Fibroblast of lung (primary cell): ENCODE results near the gene PICALM. TPM values are rescaled to one million over a fixed set of nuclear protein-coding genes. Genes with fewer than 3 reads are reported as not detected.

Experiments used
- DNase-seq, 2 donors: peaks; one replicate each; pipeline versions ENCODE4 v3.0.0 to v3.0.0-alpha.2; 2010; ENCODE audit warnings: low read depth in 2 of 2
- H2AFZ ChIP-seq: 2 replicates; pipeline ENCODE4 v1.5.1; 2012; ENCODE audit warnings: low read length, control low read depth, inconsistent platforms
- H3K27ac ChIP-seq: 2 replicates; pipeline ENCODE4 v1.5.1; 2011; ENCODE audit warnings: low read length, control low read depth; ENCODE audit not compliant: insufficient read depth
- H3K27me3 ChIP-seq: 2 replicates; pipeline ENCODE4 v1.5.1; 2011; ENCODE audit warnings: mild to moderate bottlenecking, low read length; ENCODE audit not compliant: control insufficient read depth, insufficient read depth
- H3K36me3 ChIP-seq: 2 replicates; pipeline ENCODE4 v1.5.1; 2011; ENCODE audit warnings: low read length; ENCODE audit not compliant: control insufficient read depth, insufficient read depth
- H3K4me1 ChIP-seq: 2 replicates; pipeline ENCODE4 v1.5.1; 2011; ENCODE audit warnings: low read length; ENCODE audit not compliant: control insufficient read depth, insufficient read depth; ENCODE audit errors: extremely low read depth
- H3K4me2 ChIP-seq: 2 replicates; pipeline ENCODE4 v1.5.1; 2011; ENCODE audit warnings: low read length, control low read depth; ENCODE audit not compliant: insufficient read depth; ENCODE audit errors: extremely low read depth
- H3K4me3 ChIP-seq, 4 experiments: fragments of 200-600 bp in 1 of 4; sonication (generic) in 1 of 4; replicated peaks in 1 of 4; 2 replicates each; pipeline ENCODE4 v1.5.1; 2011 to 2016; ENCODE audit warnings: low read length in 4 of 4, low read depth in 3 of 4, mild to moderate bottlenecking in 3 of 4, control low read depth in 2 of 4, inconsistent platforms in 1 of 4, mixed read lengths in 1 of 4; ENCODE audit not compliant: insufficient read depth in 1 of 4; ENCODE audit errors: control extremely low read depth in 1 of 4
- H3K79me2 ChIP-seq: 2 replicates; pipeline ENCODE4 v1.5.1; 2012; ENCODE audit warnings: mild to moderate bottlenecking, low read length, inconsistent platforms; ENCODE audit not compliant: control insufficient read depth, insufficient read depth
- H3K9ac ChIP-seq: 2 replicates; pipeline ENCODE4 v1.5.1; 2011; ENCODE audit warnings: mild to moderate bottlenecking, low read length, control low read depth; ENCODE audit not compliant: insufficient read depth
- H3K9me3 ChIP-seq: 2 replicates; pipeline ENCODE4 v1.5.1; 2012; ENCODE audit warnings: low read depth, low read length; ENCODE audit not compliant: control insufficient read depth, insufficient read depth
- H4K20me1 ChIP-seq: 2 replicates; pipeline ENCODE4 v1.5.1; 2011; ENCODE audit warnings: low read length; ENCODE audit not compliant: control insufficient read depth, insufficient read depth; ENCODE audit errors: extremely low read depth
- CTCF ChIP-seq, 2 donors: IDR thresholded peaks in 1 of 2; conservative IDR thresholded peaks in 1 of 2; 1 replicate in 1 of 2; 2 replicates in 1 of 2; pipeline ENCODE4 v1.5.1; 2011 to 2012; ENCODE audit warnings: low read length in 2 of 2, control low read depth in 1 of 2, inconsistent platforms in 1 of 2, low read depth in 1 of 2, mild to moderate bottlenecking in 1 of 2
- EZH2 ChIP-seq: IDR thresholded peaks from 2 replicates; pipeline ENCODE4 v1.5.1; 2012; ENCODE audit warnings: low read length, control low read depth, mild to moderate bottlenecking; ENCODE audit errors: missing control alignments
- polyA plus RNA-seq, 2 donors: library from polyadenylated mRNA; depleted of rRNA in 1 of 2; stranded (reverse) in 1 of 2; unstranded in 1 of 2; fragments of >200 nt; gene quantifications; 2 replicates each; pipeline ENCODE4 v1.2.1, GENCODE V29; 2011 to 2012; ENCODE audit warnings: missing spikeins in 1 of 2
- total RNA-seq: library from RNA; depleted of rRNA; stranded (reverse); fragments of >200 nt; gene quantifications from 2 replicates; pipeline ENCODE4 v1.2.1, GENCODE V29; 2014

The PICALM gene
- total and polyA plus RNA-seq, 2 donors (not counting 1 experiment from before 2014, with no cell fraction given): 291 to 322 TPM

- H3K4me3 ChIP-seq: no peak overlapping the region
- no peak overlapping the region for H2AFZ ChIP-seq
- H3K79me2 ChIP-seq: no peaks in the 10 kb centered on the region
- no peaks in the 10 kb centered on the region for H4K20me1 ChIP-seq
- no peaks in the 10 kb centered on the region for H3K36me3 ChIP-seq
- no peak overlapping the region for H3K4me2 ChIP-seq
- no peak for DNase-seq
- H3K9ac ChIP-seq: no peak overlapping the region
- no peaks in the 10 kb centered on the region for H3K9me3 ChIP-seq
- no peak overlapping the region for H3K27ac ChIP-seq
- peaks cover 11% of the 10 kb centered on the region for H3K4me1 ChIP-seq
- H3K27me3 ChIP-seq: no peaks in the 10 kb centered on the region
- TF ChIP-seq EZH2 (no peak), CTCF (conservative IDR thresholded peaks at IDR 0.05 in 1 of 2, IDR thresholded peaks at IDR 0.05 in 1 of 2; ENCODE audit: low read depth in 1 of 2, low read length in 2 of 2) (no peak)
Measured at GRCh38 chr11:85949798-85950197, 119.1 kb downstream of the PICALM start.

- H3K4me1 ChIP-seq: peaks cover 11% of the 10 kb centered on the region
- H3K27me3 ChIP-seq: no peaks in the 10 kb centered on the region
- H3K4me3 ChIP-seq: no peak overlapping the region
- no peak overlapping the region for H3K9ac ChIP-seq
- TF ChIP-seq EZH2 (no peak), CTCF (conservative IDR thresholded peaks at IDR 0.05 in 1 of 2, IDR thresholded peaks at IDR 0.05 in 1 of 2; ENCODE audit: low read depth in 1 of 2, low read length in 2 of 2) (no peak)
- H4K20me1 ChIP-seq: no peaks in the 10 kb centered on the region
- no peaks in the 10 kb centered on the region for H3K79me2 ChIP-seq
- H3K9me3 ChIP-seq: no peaks in the 10 kb centered on the region
- DNase-seq: peak in 1 of 2 donors; percentile 27
- H3K27ac ChIP-seq: no peak overlapping the region
- H3K36me3 ChIP-seq: no peaks in the 10 kb centered on the region
- no peak overlapping the region for H3K4me2 ChIP-seq
- no peak overlapping the region for H2AFZ ChIP-seq
Measured at GRCh38 chr11:85948884-85949283, 120.0 kb downstream of the PICALM start.

- DNase-seq: peak; percentile 80 to 97
- no peak overlapping the region for H2AFZ ChIP-seq
- no peaks in the 10 kb centered on the region for H3K27me3 ChIP-seq
- no peak overlapping the region for H3K4me3 ChIP-seq
- H4K20me1 ChIP-seq: no peaks in the 10 kb centered on the region
- no peaks in the 10 kb centered on the region for H3K9me3 ChIP-seq
- H3K9ac ChIP-seq: no peak overlapping the region
- H3K4me2 ChIP-seq: peak overlapping the region; percentile 54
- no peak for TF ChIP-seq CTCF (conservative IDR thresholded peaks at IDR 0.05 in 1 of 2, IDR thresholded peaks at IDR 0.05 in 1 of 2; ENCODE audit: low read depth in 1 of 2, low read length in 2 of 2)
- no peak for TF ChIP-seq EZH2
- H3K36me3 ChIP-seq: no peaks in the 10 kb centered on the region
- H3K79me2 ChIP-seq: no peaks in the 10 kb centered on the region
- H3K4me1 ChIP-seq: peaks cover 11% of the 10 kb centered on the region
- peak overlapping the region; percentile 37 for H3K27ac ChIP-seq
Measured at GRCh38 chr11:85947431-85948272, 121.2 kb downstream of the PICALM start.
